HG03432 (cell line): ENCODE results near the gene ATG10.

Experiments used
- ATAC-seq: cut with Tn5 transposase; IDR thresholded peaks from one replicate; pipeline ENCODE4 v1.9.1; 2021; ENCODE audit warnings: mild to moderate bottlenecking, moderate library complexity; ENCODE audit not compliant: unreplicated experiment

ATG10 gene

DNA sequence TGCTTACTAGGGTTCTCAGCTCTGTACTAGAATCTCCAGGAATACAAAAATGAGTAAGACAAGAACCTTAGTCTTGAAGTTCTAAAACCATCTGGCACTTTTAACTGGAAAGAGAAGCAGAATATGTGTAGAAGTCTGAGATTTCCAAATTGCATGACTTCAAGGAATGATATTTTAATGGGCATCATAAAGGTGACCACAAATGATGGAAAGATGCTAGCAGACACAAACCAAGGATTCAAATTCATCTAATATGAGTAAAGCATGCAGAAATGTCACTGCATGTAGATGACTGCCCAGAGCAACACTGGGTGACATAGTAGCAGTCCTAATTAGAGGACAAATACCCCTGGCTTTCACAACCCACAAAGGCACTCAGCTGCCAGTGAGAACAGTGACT lies 189.1 kb downstream of the ATG10 start:
- no peak for ATAC-seq

DNA sequence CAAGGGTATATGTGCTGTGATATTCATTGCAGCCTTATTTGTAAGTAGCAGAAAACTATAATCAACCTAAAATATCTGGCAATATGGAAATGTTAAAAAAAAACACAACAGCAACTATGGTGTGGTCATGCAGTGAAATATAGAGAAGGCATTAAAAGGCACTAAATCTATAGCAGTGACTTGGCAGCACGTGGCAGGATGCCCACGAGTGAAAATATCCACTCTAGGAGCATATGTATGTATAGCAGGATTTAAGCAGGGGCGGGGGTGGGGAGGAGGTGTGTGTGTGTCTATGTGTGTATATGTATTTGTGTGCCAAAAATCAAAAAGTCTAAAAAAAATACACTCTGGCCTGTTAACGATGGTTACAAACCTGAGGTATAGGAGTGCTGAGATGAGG lies 190.8 kb downstream of the ATG10 start:
- ATAC-seq: no peak

DNA sequence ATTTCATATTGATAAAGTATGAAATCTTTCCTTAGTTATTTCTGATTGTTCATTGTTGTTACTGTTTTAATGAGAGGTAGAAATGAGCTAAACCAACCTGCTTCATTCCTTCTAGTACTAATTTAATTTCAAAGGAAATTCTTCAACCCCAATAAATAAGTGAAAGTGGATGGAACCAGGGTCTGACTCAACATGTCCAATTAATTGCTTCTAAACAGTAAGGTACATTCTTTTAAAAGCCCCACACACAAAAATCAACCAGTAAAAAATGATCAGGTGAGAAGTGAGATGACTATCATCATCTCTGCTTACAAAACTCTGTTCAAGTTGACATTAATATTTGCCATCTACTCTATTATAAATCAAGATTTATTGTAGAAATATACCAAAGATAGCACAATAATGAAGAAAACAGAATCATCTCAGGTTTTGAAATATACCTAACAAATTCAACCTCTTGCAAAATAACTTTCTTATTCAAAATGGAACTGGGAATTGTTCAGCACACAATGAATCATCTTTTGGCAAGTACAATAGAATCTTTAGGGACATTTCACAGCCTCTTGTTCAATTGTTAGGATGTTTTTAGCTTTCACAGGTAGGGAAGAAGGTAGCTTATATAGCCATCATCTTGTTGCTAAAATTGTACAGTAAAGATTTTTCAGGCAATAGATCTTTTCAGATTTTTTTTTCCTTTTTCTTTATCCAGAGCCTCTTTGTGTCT lies 191.8 kb downstream of the ATG10 start:
- ATAC-seq: no peak

DNA sequence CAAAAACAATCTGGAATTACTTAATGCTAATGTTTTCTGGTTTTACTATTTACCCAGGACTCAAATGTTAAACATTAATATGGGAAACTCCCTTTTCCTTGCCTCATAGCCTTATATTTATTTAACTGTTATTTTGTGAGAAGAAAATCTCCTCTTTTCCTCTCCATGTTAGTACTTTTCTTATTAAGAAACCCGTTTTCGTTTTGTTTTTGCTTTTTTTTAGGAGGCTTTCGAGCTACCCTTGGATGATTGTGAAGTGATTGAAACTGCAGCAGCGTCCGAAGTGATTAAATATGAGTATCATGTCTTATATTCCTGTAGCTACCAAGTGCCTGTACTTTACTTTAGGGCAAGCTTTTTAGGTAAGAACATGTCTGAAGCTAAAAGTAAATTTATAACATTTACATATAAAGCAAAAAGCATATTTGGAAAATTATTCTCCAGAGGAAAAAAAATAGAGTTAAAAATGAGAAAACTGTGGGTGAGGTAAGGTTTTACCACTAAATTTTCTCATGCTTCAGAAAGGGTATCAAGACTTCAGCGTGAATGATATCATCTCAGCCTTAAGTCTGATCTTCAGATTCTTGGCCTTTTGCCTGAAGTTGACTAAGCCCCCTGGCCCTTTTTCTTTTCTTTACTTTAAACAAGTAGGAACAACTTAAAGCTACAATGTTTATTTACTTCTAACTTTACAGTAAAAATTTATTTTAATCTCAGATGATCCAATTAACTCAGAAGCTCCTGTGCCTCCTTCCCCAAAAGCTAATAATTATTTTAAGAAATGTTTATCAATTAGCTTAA lies 192.6 kb downstream of the ATG10 start:
- no peak for ATAC-seq

DNA sequence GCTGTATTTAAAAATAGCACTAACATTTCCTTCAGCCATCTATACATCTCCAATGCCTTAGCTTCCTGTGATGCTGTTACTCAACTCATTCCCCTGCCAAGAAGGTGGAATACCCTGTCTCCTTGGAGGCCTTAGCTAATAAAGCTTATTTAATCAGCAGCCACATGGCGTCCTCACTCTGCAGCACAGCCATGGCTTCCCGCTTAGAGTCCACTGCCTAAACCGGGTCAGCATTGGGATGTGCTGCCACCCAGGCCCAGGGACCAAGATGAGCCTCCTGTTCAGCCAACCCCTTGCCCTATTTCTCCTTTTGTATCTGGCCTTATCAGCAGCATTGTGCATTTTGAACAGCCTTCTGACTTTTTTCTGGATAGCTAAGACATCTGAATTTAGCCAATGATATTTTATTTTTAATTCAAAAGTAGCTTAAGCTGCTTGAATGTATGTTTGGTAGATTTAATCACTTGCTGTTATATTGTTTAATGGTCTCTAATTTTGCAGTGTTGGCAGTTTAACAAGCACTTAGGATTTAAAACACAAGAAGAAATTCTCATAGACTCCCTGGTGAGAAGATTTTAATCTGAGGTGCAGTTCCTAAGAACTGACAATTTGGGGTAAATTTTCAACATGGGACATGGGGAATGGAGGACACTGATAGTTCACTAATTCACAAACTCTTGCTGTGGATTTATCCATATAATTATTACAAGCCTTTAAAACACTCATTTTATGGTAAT lies 193.3 kb downstream of the ATG10 start:
- ATAC-seq: no peak

DNA sequence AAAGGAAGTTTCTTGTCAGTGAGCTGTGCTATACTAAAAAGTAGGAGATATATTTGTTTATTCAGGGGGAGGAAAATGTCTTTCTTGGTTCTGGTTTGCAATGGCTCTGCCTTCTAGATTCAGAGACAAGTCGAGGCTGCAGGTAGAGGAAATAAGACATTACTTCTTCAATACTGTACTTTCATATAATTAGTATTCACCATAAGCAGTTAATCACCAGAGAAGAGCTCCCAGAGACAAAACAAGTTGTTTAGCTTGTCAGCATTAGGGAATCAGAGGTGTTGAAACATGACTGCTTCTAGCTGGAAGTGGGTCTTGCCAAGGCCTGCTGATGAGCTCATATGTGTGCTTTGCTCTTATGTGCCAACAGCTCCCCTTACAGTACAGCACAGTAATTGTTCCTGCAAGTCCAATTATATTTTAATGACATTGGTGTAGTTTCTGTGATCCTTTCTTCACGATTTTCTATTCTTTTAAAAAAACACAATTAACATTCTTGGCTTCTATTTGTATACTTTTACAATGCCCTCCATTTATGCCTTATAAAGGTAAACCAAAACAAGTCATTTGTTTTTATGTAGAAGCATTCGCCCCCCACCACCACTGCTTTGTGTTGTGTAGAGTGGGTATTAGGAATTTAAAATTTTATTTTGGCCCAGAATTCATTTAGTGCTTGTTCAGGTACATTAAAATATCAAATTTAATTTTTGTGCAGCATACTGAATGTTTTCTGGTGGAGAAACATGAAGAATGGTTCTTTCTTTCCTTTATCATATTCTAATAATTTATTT lies 194.1 kb downstream of the ATG10 start:
- ATAC-seq: peak; percentile 93

DNA sequence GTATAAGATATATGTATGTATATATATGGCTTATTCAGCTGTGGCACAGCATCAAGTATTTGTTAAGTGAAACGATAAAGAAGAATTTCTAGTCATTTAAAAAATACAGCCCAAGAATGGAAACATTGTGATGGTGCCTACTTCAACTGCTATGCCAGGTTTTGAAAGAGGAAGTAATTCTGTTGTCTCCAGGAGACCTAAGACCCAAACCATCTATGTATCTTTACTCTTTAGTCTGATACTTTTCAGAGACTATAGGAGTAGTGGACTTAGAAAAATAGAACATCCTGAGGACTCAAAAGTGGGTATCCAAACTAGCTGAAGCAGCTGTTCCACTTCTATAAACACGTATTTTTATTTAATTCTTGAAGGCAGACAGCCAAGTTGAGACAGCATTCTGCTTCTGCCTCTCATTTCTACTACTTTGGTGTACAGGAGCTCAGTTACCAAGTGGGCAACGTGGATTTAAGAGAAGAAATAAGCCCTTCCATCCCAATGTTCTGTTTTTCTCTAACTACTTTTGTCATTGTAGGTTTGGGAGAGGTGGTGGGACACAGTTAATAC lies 195.6 kb downstream of the ATG10 start:
- ATAC-seq: no peak

DNA sequence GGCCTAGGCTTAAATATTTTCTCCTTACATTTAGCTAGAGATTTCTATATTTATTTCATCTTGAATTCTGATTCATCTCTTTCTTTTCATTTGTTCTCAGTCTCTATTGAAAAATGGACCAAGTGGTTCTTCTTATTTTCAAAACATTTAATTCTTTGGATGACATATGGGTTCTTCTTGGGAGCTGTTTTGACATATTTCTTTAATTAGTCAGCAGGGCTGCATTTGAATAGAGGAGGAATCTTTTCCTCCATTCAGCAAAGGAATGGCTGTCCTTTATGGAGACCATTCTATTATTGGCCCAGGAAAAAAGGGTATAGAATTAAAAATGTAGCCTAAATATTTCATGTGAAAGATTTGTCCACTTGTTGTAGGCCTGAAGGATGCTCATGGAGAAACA lies 196.5 kb downstream of the ATG10 start:
- ATAC-seq: no peak

DNA sequence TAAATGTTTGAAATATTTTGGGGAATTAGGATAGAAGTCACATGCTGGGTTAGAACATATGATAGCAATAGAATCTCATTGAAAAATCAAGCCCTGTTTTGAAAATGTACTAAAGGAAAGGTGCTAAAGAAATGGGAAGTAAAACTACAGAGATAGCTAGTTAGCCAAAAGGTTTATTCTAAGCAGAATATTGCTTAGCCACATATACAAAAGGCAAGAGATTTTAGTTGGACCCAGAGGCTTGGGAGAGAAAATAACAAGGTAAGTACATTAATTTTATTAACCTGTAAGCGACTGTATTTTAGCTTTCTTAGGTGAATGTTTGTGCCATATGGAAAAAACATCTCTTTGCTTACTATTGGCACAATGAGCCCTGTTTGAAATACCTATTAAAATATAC lies 198.1 kb downstream of the ATG10 start:
- ATAC-seq: no peak

DNA sequence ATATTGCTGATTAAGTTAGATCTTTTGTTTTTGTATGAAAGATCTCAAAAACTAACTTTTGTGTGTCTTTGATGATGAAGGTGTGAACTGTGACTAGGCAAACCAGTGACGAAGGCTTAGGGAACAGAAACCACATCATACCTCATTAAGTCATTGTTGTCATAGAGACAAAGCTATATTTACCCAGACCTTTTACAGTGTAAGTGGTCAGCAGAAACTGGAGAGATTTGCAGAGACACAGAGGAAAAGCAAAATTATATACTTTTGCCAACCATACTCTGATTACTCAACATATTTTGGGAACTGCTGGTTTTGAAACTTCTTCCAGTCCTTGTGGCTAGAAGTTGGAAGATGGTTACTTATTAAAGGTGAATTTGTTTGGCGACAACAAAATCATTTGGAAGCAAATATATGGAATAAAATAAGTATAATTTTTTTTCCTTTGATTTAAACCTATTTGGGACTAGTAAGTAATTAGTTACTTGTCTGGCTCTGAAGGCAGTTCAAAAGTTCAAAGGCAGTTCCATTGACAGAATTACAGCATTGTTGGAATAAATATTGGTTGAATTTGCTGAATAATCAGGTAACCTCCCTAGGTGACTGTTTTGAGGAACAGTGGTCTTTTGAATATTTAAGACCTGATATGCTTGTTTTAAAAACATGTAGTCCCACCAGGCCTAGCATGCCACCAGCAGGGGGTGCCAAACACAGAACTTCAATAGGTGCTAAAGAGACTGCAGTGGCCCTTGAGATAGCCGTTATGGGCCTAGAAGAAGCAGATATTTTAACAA lies 202.5 kb downstream of the ATG10 start:
- peak; percentile 99 for ATAC-seq

DNA sequence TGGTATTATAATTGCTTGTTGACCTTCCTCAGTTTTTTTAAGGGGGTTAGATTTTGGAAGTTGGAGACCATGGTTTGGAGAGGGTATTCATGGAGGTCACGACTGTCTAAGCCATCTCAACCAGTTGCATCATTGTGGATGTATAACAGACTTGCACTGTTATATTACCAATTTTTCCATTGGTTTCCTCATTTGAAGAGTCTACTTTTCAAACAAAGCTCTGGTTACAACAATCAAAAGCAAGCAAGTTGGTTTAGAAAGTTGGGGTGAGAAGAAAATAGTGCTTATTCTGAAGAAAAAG lies 203.0 kb downstream of the ATG10 start:
- ATAC-seq: no peak

DNA sequence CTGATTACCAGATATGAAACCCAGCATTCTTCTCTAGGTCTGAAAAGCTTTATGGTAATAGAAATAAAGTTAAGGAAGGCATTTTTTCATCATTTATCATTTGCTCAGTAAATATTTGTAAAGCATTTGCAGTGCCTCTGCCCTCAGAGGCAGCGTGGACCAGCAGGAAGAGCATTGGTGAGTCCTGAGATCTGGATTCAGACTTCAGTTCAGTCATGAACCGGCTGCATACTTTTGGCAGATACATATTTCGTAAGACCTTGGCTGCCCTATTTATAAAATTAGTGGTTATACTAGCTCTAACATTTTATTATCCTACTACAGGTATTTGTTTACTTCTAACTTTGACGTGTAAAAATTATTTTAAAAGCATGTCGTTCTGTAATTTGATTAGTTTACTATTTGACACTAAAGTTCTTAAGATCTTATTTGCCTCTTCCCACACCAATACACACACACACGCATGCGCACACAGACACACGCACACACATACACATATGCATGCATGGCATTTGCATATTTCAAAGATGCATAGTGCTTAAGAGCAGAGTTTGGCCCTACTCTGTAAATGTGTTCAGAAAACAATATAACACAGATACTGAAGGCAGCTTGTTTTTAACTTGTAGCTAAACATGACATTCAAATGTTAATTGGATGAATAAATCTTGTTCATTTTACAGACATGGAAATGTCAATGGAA lies 204.4 kb downstream of the ATG10 start:
- ATAC-seq: no peak

DNA sequence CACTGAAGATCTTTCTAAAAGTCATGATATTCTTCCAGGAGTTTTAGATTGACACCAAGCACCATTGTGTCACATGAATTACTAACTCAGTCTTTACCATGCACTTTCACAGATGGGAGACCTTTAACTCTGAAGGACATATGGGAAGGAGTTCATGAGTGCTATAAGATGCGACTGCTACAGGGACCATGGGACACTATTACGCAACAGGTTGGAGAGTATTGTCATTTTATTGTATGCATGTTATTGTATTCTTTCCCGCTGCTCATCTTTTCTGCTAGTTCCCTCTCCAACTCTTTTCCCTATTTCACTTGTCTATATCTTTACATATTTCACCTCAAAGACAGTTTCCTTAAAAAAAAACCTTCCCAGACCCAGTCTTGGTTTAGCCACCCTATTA lies 206.6 kb downstream of the ATG10 start:
- ATAC-seq: no peak

DNA sequence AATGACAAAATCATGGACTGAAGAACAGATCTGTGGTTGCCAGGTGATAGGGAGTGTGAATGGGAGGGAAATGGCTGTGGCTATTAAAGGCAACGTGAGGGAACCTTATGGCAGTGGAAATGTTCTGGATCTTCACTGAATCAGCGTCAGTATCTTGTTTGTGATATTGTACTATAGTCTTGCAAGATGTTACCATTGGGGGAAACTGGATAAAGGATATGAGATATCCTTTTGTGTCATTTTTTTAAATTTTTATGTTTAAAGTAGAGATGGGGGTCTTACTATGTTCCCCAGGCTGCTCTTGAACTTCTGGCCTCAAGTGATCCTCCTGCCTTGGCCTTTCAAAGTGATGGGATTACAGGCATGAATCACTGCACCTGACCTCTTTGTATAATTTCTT lies 210.8 kb downstream of the ATG10 start:
- ATAC-seq: no peak

DNA sequence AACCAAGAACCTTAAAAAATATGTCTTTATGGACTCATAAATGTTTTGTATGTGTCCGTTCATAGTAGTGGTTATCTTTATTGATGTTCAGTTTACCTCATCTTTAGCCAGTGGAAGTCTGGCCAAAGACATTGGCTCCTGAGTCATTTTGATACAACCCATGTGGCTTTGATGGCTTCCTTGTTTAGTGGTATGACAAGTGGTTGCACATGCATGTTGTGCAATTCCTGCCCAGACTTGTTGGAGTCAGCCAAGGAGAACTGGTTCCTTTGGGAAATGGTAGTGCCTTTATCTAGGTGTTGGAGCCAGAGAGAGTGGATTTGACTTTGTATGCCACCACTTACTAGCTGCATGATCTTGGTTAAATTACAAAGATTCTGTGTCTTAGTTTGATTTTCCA lies 212.0 kb downstream of the ATG10 start:
- ATAC-seq: peak; percentile 69

DNA sequence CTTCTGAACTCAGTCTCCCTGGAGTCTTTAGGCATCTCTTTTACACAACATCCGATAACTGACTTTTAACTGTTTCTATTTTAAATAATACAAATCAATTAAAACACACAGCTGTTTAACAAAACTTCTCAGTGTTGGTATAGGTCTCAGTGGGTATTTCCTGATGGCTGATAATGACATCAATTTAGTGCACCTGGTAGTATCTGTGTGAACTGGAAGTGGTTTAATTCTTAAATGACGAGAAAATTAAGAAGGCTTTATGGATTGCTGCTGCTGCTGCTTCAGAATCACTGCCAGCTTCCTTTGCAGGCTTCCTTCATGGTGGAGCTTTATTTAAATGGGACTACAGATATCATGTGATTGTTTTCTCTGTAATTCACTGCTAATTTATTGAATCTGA lies 214.0 kb downstream of the ATG10 start:
- no peak for ATAC-seq

DNA sequence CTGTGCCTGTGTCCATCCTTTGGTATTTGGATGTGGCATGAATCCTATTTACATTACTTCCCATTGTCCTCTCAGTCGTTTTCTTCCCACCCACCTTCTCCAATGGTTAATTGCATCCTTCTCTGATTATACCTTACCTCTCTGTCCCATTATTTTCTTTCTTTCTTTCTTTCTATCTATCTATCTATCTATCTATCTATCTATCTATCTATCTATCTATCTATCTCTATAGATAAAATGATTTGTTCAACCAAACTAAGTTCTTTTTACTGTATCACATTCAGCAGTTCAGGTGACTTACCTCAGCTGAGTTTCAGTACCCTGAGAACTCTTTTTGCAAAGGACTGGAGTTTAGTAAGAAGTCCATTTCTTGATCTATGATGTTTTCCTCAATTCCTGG lies 225.7 kb downstream of the ATG10 start:
- ATAC-seq: no peak

DNA sequence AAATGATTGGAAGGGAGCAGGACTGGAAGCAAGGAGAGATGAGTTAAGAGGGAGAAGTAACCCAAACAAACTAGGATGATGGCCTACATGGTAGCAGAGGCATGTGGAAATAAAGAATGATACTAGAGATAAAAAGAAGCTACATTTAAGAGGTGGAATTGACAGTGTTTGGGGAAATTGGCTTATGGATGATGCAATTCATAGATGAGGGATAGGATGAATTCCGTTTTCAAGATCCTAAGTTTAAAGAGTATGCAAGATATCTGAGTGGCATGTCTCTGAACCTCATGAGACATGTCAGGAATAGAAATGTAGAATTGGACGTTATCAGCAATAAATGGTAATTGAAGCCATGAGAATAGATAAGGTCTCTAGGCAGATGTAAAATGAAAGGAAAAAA lies 232.7 kb downstream of the ATG10 start:
- no peak for ATAC-seq

DNA sequence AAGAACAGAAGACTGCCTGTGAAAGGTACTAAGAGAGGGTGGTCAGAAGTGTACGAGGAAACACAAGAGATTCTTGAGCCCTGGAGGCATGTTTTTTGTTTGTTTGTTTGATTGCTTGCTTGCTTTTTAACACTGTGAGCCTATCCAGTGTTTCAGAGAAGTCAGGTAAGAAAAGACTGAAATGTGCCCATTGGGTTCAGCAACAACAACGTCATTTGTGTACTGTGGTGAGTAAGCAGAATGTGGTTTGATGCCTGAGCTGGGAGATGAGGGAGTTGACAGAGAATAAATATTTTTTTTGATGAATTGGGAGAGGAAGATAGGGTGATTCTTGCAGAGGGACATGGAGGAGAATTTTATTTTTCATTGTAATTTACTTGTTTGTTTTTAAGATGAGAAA lies 233.2 kb downstream of the ATG10 start:
- ATAC-seq: no peak

DNA sequence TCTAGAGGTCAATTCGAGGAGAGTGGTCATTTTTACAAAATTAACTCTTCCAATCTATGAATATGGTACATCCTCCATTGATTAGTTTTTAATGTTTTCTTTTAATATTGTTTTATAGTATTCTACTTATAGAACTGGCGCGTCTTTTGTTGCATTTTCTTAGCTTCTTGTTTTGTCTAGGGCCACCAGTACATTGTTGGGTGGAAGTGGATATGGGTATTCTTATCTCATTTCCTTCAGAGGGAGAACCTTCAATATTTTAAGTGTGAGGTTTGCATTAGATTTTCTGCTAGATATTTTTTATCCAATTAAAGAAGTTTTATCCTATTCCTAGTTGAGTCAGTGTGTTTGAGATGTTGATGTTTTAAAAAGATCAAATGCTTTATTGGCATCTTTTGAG lies 236.5 kb downstream of the ATG10 start:
- no peak for ATAC-seq
